Lung (tissue), 12 donors: ENCODE results near the gene LRRC8B. TPM values are rescaled to one million over a fixed set of nuclear protein-coding genes. Genes with fewer than 3 reads are reported as not detected.

Experiments used
- ATAC-seq: fragments of 200-7000 bp; cut with Tn5 transposase; one replicate; pipeline ENCODE4 v1.9.1; 2020; ENCODE audit warnings: moderate number of reproducible peaks; ENCODE audit not compliant: insufficient read depth, low FRiP score
- DNase-seq, 3 donors: peaks; one replicate each; pipeline ENCODE4 v3.0.0-alpha.2; 2013 to 2017
- H3K27ac ChIP-seq, 2 donors: one replicate each; pipeline ENCODE4 v1.5.1; 2013; ENCODE audit warnings: mild to moderate bottlenecking in 2 of 2, moderate library complexity in 2 of 2, control low read depth in 1 of 2, inconsistent platforms in 1 of 2, low read depth in 1 of 2, low read length in 1 of 2
- H3K27me3 ChIP-seq, 3 donors: one replicate each; pipeline ENCODE4 v1.5.1; 2013; ENCODE audit warnings: low read length in 2 of 3; ENCODE audit not compliant: control insufficient read depth in 3 of 3, insufficient read depth in 3 of 3
- H3K36me3 ChIP-seq, 4 donors: one replicate each; pipeline ENCODE4 v1.5.1; 2013; ENCODE audit warnings: low read length in 4 of 4, mild to moderate bottlenecking in 1 of 4, moderate library complexity in 1 of 4; ENCODE audit not compliant: control insufficient read depth in 4 of 4, insufficient read depth in 4 of 4
- H3K4me1 ChIP-seq, 5 donors: one replicate each; pipeline ENCODE4 v1.5.1; 2013; ENCODE audit warnings: low read length in 5 of 5, mild to moderate bottlenecking in 2 of 5, moderate library complexity in 1 of 5; ENCODE audit not compliant: control insufficient read depth in 5 of 5, insufficient read depth in 5 of 5
- H3K4me3 ChIP-seq: one replicate; pipeline ENCODE4 v1.5.1; 2013; ENCODE audit warnings: mild to moderate bottlenecking, control low read depth, moderate library complexity
- H3K9ac ChIP-seq, 2 donors: one replicate each; pipeline ENCODE4 v1.5.1; 2013; ENCODE audit warnings: low read length in 2 of 2, control low read depth in 1 of 2; ENCODE audit not compliant: insufficient read depth in 1 of 2
- H3K9me3 ChIP-seq, 4 donors: one replicate each; pipeline ENCODE4 v1.5.1; 2013; ENCODE audit warnings: low read length in 3 of 4, mild to moderate bottlenecking in 1 of 4, moderate library complexity in 1 of 4; ENCODE audit not compliant: control insufficient read depth in 4 of 4, insufficient read depth in 3 of 4
- WGBS, 2 donors: extraction: QIAGEN DNeasy Blood & Tissue Kit; methylation state at CpG; one replicate each; pipeline ENCODE4 v1.1.7; 2013; 5-methylcytosine and 5-hydroxymethylcytosine counted together
- polyA plus RNA-seq, 2 donors: library from polyadenylated mRNA; stranded (reverse); fragments of 200-250 nt; gene quantifications; one replicate each; pipeline ENCODE4 v1.2.1, GENCODE V29; 2013
- total RNA-seq, 2 donors: library from RNA; depleted of rRNA in 1 of 2; stranded (reverse); fragments of >200 nt in 1 of 2; gene quantifications; one replicate each; pipeline ENCODE4 v1.2.1, GENCODE V29; 2014 to 2021
- TF ChIP-seq, protein P1 (sequence below): IDR thresholded peaks from 2 replicates; pipeline ENCODE4 v1.5.1; 2012; ENCODE audit warnings: mild to moderate bottlenecking; ENCODE audit errors: control extremely low read depth, extremely low read depth
- donor health status: control.
- donor health status: control.
- donor health status: Bipolar disorder and iron deficiency.
- donor health status: healthy.
- donor health status: DM: yes; HTN: yes; CAD: no.

Gene LRRC8B
- total and polyA plus RNA-seq, 4 donors: 4.3 to 22.8 (median 11.0) TPM

DNA sequence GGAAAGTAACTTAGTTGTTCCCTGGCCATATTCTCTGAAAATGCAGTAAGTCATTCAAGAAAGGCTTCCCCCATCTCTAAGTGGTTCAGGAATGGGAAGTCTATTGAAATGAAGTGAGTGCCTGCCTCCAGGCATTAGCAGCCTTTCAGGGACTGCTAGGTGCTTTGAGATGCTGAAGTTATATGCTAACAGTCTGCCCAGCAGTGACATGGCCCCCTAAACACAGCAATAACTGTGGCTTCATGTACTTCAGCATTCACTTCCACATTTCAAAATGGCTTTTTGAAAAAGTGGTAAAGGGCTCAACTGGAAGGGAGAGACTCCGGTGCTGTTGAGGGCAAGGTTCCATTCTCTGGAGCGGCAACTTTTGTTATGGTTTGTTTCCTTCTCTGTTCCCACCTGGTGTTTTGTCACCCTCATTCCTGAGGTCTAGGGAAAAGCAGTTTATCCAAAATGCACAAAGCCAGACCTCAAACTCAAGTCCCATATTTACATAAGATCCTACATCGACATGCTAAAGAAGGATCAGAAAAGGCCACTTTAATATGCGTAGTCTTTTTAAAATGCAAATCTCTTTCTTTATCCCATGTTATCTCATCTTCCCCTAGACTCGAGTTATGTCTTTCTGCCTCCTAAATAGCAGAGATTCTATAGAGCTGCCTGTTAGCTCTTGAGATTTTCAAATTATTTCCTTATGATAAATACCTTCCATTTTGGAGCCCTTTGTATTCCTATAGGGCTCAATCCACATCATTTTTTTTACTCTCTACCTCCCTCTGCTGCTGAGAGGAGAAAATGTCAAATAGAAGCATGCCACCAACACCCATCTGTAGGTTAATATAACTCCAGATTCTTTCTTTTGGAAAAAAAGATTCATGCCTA, 74.1 kb downstream of the LRRC8B start:
- TF ChIP-seq, protein P1, sequence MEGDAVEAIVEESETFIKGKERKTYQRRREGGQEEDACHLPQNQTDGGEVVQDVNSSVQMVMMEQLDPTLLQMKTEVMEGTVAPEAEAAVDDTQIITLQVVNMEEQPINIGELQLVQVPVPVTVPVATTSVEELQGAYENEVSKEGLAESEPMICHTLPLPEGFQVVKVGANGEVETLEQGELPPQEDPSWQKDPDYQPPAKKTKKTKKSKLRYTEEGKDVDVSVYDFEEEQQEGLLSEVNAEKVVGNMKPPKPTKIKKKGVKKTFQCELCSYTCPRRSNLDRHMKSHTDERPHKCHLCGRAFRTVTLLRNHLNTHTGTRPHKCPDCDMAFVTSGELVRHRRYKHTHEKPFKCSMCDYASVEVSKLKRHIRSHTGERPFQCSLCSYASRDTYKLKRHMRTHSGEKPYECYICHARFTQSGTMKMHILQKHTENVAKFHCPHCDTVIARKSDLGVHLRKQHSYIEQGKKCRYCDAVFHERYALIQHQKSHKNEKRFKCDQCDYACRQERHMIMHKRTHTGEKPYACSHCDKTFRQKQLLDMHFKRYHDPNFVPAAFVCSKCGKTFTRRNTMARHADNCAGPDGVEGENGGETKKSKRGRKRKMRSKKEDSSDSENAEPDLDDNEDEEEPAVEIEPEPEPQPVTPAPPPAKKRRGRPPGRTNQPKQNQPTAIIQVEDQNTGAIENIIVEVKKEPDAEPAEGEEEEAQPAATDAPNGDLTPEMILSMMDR: peak; percentile 59
- Histone ChIP-seq H3K9me3 (no peaks in the 10 kb centered on the region), H3K4me3 (no peak overlapping the region), H3K4me1 (peaks cover 0 to 6% (median 0%) of the 10 kb centered on the region in 5 donors), H3K9ac (no peak overlapping the region), H3K36me3 (no peaks in the 10 kb centered on the region), H3K27me3 (no peaks in the 10 kb centered on the region), H3K27ac (no peak overlapping the region)
- DNase-seq: peak in 2 of 3 donors; percentile 58 to 60
- 74 to 75% methylated on average over 5 of the region's 5 CpGs for WGBS, 2 donors
- ATAC-seq: no peak

DNA sequence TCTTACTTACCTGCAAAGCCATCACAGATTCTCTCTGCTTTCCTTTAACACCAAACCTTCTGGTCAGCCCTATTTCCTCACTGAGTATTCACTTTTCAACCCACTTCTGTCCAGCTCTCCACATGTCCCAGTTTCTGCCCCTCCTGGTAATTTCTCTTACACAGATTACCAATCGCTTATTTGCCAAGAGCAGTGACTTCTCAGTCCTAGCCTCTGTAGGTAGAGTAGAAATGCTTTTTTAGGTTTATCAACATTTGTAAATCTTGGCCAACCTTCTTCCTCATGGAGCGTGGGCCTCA, 74.7 kb downstream of the LRRC8B start:
- H3K9ac ChIP-seq: no peak overlapping the region
- H3K27ac ChIP-seq: no peak overlapping the region
- H3K27me3 ChIP-seq: no peaks in the 10 kb centered on the region
- peaks cover 0 to 6% (median 4%) of the 10 kb centered on the region in 5 donors for H3K4me1 ChIP-seq
- no peaks in the 10 kb centered on the region for H3K9me3 ChIP-seq
- H3K4me3 ChIP-seq: no peak overlapping the region
- DNase-seq (no peak), ATAC-seq (no peak)
- TF ChIP-seq, protein P1: no peak
- WGBS, 2 donors: 90 to 92% methylated on average over 2 of the region's 2 CpGs
- H3K36me3 ChIP-seq: no peaks in the 10 kb centered on the region

DNA sequence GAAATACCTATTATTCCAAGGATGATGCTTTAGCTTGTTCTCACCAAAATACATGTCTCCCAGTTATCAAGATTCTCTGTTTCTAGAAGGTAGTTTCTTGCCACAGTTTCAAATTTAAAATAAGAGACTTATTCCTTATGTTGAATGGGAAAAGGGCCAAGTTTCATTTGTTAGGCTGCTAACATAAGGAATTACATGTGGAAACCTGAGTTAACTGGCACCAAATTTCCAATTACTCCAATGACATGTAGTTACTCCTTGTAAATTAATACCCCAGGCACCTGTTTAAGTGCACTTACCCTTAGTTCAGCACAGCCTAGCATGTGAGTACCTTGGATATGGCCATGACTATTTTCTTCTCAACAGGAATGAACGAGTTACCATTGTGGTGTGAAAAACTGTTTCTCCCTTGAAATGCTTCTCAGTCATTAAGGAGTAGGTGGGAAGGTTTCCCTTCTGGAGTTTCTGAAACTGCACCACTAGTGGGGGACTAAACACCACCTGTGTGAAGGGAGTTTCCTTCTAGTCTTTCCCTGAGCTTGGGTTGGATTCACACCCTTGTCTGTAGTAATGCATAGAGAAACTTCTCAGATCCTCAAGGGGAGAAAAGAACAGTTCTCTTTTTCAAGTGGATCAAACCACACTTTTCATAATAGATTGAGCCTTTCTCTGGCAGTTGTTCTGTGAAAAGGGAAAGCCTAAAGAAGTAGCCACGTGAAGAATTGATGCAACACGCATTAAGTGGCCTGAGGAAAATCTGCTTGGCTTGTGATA, 76.0 kb downstream of the LRRC8B start:
- Histone ChIP-seq H3K9me3 (no peaks in the 10 kb centered on the region), H3K9ac (no peak overlapping the region), H3K27ac (no peak overlapping the region), H3K36me3 (no peaks in the 10 kb centered on the region), H3K4me3 (no peak overlapping the region), H3K27me3 (no peaks in the 10 kb centered on the region), H3K4me1 (peaks cover 0 to 13% (median 5%) of the 10 kb centered on the region in 5 donors)
- ATAC-seq (no peak), DNase-seq (no peak)
- 74 to 79% methylated on average over 3 of the region's 3 CpGs for WGBS, 2 donors
- TF ChIP-seq, protein P1: no peak
